K562 (cell line): ENCODE measurements around the gene TFE3.

ENCODE experiments used
- EZH2 ChIP-seq: IDR thresholded peaks from 2 replicates; pipeline ENCODE4 v1.6.1; 2012; ENCODE audit warnings: low read depth, mild to moderate bottlenecking, inconsistent platforms, low read length, borderline replicate concordance
- KDM1A ChIP-seq, 2 experiments: fragments of 450-650 bp; IDR thresholded peaks; 2 replicates each; pipeline ENCODE4 v1.6.1; 2016; ENCODE audit warnings: mild to moderate bottlenecking in 2 of 2
- MEIS2 ChIP-seq: fragments of 450-650 bp; IDR thresholded peaks from 2 replicates; pipeline ENCODE4 v1.6.1; 2014; ENCODE audit warnings: mild to moderate bottlenecking; ENCODE audit not compliant: partially characterized antibody
- POLR2A ChIP-seq: fragments of 450-650 bp; conservative IDR thresholded peaks from 2 replicates; pipeline ENCODE4 v1.6.1; 2016
- SP1 ChIP-seq: sonication (generic); formaldehyde crosslinking; IDR thresholded peaks from 2 replicates; pipeline ENCODE4 v1.8.1; 2022; ENCODE audit warnings: mild to moderate bottlenecking, missing genetic modification reagents
- TCFL5 ChIP-seq: fragments of 250-450 bp; sonication (Bioruptor Pico); conservative IDR thresholded peaks from 2 replicates; pipeline ENCODE4 v1.6.1; 2021; ENCODE audit warnings: mild to moderate bottlenecking, moderate library complexity, matching md5 sums
- ZNF124 ChIP-seq: sonication (generic); formaldehyde crosslinking; IDR thresholded peaks from 2 replicates; pipeline ENCODE4 v1.8.1; 2022; ENCODE audit warnings: missing genetic modification reagents
- ZNF253 ChIP-seq: fragments of 250-450 bp; sonication (Bioruptor Pico); conservative IDR thresholded peaks from 2 replicates; pipeline ENCODE4 v1.6.1; 2021; ENCODE audit warnings: mild to moderate bottlenecking
- ZNF263 ChIP-seq: sonication (generic); formaldehyde crosslinking; IDR thresholded peaks from 2 replicates; pipeline ENCODE4 v1.8.0; 2022; ENCODE audit warnings: mild to moderate bottlenecking, missing genetic modification reagents, borderline replicate concordance
- ZNF445 ChIP-seq: fragments of 250-450 bp; sonication (Bioruptor Pico); IDR thresholded peaks from 2 replicates; pipeline ENCODE4 v1.4.0; 2020; ENCODE audit warnings: low read depth, mild to moderate bottlenecking, moderate library complexity
- TF ChIP-seq, protein P1 (sequence below): sonication (generic); formaldehyde crosslinking; IDR thresholded peaks from 2 replicates; pipeline ENCODE4 v1.9.0; 2022; ENCODE audit warnings: mild to moderate bottlenecking, missing genetic modification reagents
- TF ChIP-seq, protein P2 (sequence below): sonication (generic); formaldehyde crosslinking; IDR thresholded peaks from 2 replicates; pipeline ENCODE4 v1.8.0; 2022; ENCODE audit warnings: missing genetic modification reagents, mild to moderate bottlenecking, borderline replicate concordance

DNA sequence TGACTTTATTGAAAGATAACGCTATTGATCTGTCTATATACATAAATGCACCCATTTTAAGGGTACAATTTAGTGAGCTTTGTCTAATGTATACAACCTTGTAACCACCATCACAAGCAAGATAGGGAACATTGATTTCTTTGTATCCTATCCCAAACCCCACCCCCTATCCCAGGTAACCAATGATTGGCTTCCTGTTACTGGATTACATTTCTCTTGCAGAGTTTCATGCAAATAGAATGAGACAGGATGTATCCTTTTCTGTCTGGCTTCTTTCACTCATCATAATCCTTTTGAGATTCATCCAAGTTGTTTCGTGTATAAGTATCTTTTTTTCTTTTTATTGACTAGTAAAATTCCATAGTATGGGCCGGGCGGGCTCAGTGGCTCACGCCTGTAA lies 39.5 kb downstream of the TFE3 start:
- TF ChIP-seq, protein P1, sequence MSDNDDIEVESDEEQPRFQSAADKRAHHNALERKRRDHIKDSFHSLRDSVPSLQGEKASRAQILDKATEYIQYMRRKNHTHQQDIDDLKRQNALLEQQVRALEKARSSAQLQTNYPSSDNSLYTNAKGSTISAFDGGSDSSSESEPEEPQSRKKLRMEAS (CRISPR knock-in tag) = no peak
- no peak for TF ChIP-seq POLR2A
- TF ChIP-seq KDM1A (IDR thresholded peaks at IDR 0.05) = no peak
- TF ChIP-seq MEIS2 = no peak
- TF ChIP-seq ZNF124 (CRISPR knock-in tag) = no peak
- no peak for TF ChIP-seq ZNF445 (CRISPR knock-in tag)
- TF ChIP-seq SP1 (CRISPR knock-in tag) = no peak
- no peak for TF ChIP-seq EZH2
- TF ChIP-seq, protein P2, sequence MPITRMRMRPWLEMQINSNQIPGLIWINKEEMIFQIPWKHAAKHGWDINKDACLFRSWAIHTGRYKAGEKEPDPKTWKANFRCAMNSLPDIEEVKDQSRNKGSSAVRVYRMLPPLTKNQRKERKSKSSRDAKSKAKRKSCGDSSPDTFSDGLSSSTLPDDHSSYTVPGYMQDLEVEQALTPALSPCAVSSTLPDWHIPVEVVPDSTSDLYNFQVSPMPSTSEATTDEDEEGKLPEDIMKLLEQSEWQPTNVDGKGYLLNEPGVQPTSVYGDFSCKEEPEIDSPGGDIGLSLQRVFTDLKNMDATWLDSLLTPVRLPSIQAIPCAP = no peak
- TF ChIP-seq TCFL5 (CRISPR knock-in tag) = no peak
- no peak for TF ChIP-seq ZNF253 (CRISPR knock-in tag)
- no peak for TF ChIP-seq ZNF263
